Suppressor macrophage treated with lipopolysaccharide for 1 hour (primary cell): Measurements from ENCODE around the gene SYNPO2.
"Not testable (repeated sequence)": the region's sequence is repeated elsewhere in the genome, so short reads cannot be mapped to it uniquely, and the experiment has no call there.

Source experiments
- DNase-seq, 3 donors: peaks; one replicate each; pipeline ENCODE4 v3.0.0-alpha.2; 2020 to 2022

SYNPO2 gene

GRCh38 chr4:118975449-118976192 is 87.0 kb downstream of the SYNPO2 start:
- DNase-seq, result no peak

GRCh38 chr4:118976193-118976560 is 87.5 kb downstream of the SYNPO2 start:
- not testable (repeated sequence) for DNase-seq

GRCh38 chr4:118977100-118977499 is 88.4 kb downstream of the SYNPO2 start:
- not testable (repeated sequence) for DNase-seq

- DNase-seq, result no peak
Measured at GRCh38 chr4:118979712-118980111, 91.1 kb downstream of the SYNPO2 start.

DNA sequence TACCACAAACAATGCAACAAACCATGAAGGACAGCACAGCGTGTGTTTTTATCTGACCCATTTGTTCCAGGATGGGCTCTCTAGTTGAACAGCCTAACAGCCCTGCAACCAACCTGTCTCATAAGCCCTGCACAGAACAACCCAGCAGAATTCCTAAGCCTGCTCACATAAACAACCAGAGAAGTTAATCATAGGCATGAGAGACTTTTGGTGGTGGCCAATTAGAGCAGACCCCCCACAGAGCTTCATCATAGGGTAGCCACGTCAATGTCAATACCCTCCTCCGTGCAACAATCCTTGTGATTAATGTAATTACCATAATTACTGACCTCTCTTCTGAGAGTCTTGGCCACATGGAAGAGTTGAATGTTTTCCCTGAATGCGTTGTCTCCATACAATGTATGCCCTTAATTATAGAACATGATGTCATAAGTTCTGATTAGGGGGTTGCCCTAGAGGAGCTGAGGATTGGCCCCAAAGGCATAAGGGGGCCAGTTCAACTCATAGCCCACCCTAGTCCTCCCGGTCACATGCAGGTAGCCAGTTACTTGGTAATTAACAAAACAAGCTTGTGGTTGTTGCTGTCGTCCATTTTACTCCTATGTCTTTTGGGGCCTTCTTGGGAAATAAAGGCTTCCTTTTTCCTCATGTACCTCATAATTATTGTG is 92.7 kb downstream of the SYNPO2 start:
- DNase-seq, result no peak

GRCh38 chr4:118981839-118982381 is 93.3 kb downstream of the SYNPO2 start:
- peak; percentile 89 to 91 (median 91) for DNase-seq

DNA sequence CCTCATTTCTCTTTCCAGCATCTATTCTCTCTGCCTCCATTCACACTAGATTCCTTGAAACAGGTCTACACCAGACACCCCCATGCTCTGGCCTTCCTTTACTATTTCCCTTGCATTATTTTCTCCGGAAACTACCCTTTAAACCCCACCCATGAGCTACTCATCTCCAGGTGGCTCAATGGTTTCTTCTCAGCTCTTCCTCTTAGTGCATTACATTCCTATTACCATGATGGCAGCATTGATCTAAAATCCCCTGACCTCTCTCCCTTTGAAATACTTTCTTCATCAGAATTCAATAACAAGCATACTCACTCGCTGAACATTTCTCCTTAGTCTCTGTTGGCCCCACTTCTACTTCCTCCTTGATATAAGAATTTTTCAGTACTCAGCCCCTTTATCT is 94.6 kb downstream of the SYNPO2 start:
- peak in 2 of 3 donors; percentile 14 to 24 for DNase-seq

GRCh38 chr4:118983831-118984230 is 95.2 kb downstream of the SYNPO2 start:
- peak; percentile 53 to 76 (median 68) for DNase-seq

GRCh38 chr4:118985170-118986000 is 96.7 kb downstream of the SYNPO2 start:
- DNase-seq, result no peak

GRCh38 chr4:118987959-118988634 is 99.4 kb downstream of the SYNPO2 start:
- DNase-seq, result no peak

DNA sequence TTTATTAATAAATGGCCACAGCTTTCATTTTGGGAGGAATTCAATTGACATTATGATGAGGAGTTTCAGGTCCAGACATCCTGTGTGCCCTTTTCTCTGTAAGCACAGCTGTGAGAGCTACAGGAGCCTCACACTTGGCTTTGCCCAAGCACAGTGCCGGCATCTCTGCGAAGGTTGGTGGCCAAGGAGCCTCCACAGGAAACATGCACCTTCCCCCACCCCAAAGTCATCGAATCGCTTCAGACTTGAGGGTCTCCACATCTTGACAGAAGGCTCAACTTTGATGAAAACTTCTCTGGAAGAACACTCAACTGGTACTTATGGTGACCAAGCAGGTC is 100.0 kb downstream of the SYNPO2 start:
- no peak for DNase-seq

GRCh38 chr4:118989098-118990080 is 100.7 kb downstream of the SYNPO2 start:
- DNase-seq, result peak in 2 of 3 donors; percentile 19 to 46

- DNase-seq, result peak in 2 of 3 donors; percentile 44 to 47
Measured at GRCh38 chr4:118991686-118992085, 103.0 kb downstream of the SYNPO2 start.

GRCh38 chr4:118992149-118992548 is 103.5 kb downstream of the SYNPO2 start:
- DNase-seq, result no peak

GRCh38 chr4:118993333-118993732 is 104.7 kb downstream of the SYNPO2 start:
- no peak for DNase-seq

GRCh38 chr4:118994030-118994429 is 105.4 kb downstream of the SYNPO2 start:
- DNase-seq, result no peak

GRCh38 chr4:118995693-118996391 is 107.2 kb downstream of the SYNPO2 start:
- no peak for DNase-seq

- DNase-seq, result no peak
Measured at GRCh38 chr4:118997601-118998000, 108.9 kb downstream of the SYNPO2 start.

GRCh38 chr4:118999919-119000318 is 111.3 kb downstream of the SYNPO2 start:
- DNase-seq, result no peak

DNA sequence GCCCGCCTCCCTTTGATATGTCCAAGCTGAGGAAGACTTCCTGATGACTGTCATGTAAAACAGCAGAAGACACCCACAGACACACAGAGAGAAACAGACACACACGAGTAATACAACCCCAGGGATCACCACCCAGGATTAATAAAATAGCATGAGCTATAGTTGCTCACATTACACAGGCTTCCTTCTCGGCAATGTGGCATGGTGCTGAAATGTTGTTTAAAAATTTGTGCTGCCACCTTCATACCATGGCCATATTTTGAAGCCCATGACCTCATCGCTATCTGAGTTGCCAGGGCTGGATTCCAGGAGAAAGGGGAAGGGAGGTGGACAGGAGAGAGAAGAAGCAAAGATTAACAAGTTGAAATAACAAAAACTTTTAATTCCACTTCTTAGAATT is 111.7 kb downstream of the SYNPO2 start:
- no peak for DNase-seq

DNA sequence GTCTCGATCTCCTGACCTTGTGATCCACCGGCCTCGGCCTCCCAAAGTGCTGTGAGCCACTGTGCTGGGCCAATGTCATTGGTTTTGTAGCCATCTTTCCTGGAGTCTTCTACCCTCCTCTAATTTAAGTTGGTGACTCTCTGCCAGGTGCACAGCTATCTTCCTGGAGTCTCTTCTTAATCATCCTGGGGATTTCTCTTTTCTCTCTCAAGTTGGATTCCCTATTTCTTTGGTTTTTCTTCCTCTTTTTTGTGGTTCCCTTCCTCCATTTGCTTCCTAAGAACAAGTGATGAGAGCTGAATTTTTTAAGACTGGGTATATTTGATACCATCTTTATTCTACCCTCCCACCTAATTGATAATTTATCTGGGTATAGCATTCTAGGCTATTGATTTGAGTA is 113.8 kb downstream of the SYNPO2 start:
- DNase-seq, result peak; percentile 44 to 71 (median 59)
